ENCODE data around the gene REM2. TPM values are rescaled to one million over a fixed set of nuclear protein-coding genes. Genes with fewer than 3 reads are reported as not detected.
"Not testable (repeated sequence)": the region's sequence is repeated elsewhere in the genome, so short reads cannot be mapped to it uniquely, and the experiment has no call there.

Gene REM2
- total RNA-seq, 1 experiment from 2014 or later, result not detected

DNA sequence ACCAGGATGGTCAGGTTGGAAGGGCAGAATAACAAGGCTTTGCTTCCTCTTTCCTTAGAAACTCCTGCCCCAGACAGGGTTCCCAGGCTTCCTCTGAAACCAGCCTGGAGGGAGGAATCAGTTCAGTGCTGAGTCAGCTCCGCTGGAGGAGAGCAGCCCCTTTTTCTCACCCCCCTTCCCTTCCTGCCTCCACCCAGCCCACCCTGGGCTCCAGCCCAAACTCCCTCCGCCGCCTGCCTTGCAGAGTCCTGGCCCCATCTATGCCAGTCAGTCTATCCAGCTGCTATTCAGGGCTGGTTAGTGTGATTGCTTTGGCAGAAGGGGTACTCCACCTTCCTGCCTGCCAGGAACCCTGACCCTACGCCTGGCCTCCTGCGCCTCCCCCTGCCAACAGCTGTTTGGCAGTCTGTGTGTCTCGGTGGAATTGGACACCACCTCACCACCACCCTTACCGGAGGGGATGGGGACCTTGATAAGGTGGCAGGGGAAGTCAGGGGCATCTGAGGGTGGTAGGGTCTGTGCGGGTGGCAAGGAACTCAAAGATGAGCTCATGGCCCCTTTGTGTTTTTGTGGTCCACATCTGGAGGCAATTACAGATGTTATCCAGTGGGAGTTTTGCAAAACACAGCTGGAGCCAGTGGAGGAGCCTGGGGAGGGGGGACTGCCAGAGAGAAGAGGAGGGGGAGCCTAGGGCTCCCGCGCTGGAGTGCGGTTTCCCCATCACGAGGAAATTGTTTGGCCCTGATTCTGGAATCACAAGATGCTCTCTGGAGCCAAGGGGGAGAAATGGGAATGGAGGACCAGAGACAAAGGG lies 34.5 kb upstream of the REM2 start:
- DNase-seq (ENCODE audit: low spot score), result no peak

DNA sequence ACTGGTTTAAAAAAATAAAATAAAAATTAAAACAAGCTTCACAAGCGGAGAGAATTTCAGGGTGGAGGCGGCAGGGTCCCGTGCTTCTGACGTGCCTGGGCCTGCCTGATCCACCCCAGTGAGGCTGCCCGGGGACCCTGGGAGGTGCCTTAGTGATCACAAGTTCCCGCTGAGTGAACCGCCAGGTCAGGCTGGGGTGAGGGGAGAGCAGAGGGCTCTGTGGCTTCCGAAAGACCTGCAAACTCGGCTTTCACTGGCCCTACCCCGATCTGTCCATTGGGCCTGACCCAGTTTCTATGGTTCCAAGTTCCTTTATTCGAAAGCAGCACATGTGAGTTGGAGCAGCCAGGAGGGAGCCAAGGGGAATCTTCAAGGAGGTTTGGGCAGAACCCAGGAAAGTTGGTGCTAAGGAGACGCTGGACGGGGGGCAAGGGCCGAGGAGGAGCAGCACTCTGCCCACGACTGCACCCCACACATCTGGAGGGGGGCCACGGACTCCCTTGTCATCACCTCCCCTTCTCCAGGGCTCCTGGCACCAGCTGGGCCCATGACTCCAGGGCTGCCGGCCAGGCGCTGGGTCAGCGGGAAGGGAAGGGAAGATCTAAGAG lies 33.7 kb upstream of the REM2 start:
- no peak for DNase-seq (ENCODE audit: low spot score)

DNA sequence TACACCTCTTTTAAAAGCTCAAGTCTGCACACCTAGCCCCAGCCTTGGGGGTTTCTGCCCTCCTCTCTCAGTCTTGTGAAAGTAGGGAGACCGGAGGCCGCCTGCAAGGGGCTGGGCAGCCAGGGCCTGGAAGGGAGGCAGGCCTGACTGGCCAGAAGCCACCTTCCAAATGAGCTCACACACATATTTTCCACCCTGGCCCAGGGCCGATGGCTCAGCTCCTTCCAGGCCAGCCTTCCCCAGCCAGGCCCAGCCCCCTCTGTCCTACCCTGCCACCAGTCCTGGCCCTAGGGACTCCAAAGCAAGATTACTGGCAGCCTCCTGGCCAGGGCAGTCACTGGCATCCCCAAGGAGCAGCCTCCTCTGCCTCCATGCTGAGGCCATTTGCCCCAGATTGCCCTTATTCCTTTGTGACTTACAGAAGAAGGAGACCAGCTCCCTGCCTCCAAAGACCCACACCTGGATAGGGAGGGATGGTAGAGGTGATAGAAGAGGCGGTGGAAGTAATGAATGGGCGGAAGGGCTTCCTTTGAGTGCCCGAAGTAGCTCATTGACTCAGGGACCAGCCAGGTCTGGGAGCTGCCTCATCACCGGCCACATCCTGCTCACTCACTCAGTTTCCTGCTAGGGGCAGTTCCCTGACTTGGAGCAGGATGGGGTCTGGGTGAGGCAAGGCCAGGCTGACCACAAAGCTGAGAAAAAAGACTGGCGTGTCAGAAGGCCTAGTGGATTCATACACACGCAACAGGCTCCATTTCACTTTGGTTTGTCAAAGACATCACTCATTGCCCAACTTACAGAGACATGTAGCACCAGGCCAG lies 31.9 kb upstream of the REM2 start:
- DNase-seq (ENCODE audit: low spot score), result peak; percentile 75

DNA sequence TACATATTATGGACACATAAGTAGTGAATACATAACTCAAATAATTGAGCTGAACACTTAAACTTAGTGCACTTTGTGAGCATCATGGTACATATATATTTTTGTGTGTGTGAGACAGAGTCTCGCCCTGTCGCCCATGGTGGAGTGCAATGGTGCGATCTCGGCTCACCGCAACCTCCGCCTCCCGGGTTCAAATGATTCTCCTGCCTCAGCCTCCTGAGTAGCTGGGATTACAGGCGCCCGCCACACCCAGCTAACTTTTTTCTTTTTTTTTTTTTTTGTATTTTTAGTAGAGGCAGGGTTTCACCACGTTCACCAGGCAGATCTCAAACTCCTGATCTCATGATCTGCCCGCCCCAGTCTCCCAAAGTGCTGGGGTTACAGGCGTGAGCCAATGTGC lies 30.8 kb upstream of the REM2 start:
- not testable (repeated sequence) for DNase-seq (ENCODE audit: low spot score)

DNA sequence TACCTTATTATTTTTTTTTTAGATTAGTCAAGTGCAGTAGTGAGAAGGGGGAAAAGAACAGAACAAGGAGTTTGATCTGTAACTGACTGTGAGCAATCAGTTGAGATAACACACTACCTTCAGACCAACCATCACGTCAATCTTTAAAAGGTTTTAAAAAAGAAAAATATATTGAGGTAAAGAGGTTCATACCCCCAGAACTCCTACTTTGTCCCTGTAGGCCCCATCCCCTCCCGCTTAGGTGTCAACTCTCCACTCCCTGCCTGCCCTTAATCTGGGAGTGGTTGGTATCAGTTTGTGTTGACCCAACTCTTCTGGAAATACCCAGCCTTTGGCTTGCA lies 30.5 kb upstream of the REM2 start:
- no peak for DNase-seq (ENCODE audit: low spot score)

DNA sequence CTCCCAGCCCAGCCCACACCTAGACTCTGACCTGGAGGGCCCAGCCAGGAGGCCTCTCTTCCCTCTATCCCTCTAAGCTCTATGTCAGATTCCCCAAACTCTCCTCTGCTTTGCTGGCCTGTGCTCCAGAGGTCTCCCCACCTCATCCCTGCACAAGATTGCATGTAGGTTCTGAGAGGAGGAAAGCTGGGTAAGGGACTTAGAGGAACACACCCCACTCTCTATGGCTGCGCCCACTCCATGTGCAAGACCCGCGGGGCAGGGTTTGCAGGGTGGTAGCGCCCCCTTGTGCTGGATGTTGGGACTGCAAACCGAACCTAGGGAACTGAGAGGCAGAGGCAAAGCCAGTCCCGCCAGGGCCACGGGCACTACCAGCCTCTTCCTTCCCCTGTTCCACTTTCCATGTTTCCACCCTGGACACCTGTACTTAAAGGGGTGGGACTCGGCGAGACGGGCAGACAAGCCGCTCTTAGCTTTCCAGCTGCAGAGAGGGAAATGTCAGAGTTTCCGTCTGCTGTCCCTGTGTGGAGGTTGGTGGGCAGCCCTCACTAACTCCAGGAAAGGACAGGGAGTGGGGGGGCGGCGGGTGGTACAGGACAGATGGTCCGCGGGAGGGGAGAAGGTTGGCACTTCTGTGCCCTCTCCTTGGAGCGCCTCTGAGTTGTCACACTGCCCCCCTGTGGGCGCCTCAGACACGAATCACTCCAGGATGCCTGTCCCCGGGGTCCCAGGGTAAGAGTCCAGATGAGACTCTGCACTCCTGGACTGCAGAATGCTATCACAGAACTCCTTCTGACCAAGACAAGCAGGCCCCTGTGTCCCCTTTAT lies 29.9 kb upstream of the REM2 start:
- peak; percentile 55 for DNase-seq (ENCODE audit: low spot score)

DNA sequence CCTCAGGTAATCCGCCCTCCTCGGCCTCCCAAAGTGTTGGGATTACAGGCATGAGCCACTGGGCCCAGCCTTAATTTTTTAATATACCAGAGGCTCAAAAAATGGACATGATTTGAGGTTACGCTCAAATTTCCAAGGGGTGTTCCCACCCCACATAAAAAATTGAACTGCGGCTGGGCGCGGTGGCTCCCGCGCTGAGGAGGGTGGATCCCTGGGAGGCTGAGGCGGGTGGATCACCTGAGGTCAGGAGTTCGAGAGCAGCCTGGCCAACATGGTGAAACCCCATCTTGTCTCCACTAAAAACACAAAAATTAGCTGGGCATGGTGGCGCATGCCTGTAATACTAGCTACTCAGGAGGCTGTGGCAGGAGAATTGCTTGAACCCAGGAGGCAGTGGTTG lies 28.7 kb upstream of the REM2 start:
- not testable (repeated sequence) for DNase-seq (ENCODE audit: low spot score)

DNA sequence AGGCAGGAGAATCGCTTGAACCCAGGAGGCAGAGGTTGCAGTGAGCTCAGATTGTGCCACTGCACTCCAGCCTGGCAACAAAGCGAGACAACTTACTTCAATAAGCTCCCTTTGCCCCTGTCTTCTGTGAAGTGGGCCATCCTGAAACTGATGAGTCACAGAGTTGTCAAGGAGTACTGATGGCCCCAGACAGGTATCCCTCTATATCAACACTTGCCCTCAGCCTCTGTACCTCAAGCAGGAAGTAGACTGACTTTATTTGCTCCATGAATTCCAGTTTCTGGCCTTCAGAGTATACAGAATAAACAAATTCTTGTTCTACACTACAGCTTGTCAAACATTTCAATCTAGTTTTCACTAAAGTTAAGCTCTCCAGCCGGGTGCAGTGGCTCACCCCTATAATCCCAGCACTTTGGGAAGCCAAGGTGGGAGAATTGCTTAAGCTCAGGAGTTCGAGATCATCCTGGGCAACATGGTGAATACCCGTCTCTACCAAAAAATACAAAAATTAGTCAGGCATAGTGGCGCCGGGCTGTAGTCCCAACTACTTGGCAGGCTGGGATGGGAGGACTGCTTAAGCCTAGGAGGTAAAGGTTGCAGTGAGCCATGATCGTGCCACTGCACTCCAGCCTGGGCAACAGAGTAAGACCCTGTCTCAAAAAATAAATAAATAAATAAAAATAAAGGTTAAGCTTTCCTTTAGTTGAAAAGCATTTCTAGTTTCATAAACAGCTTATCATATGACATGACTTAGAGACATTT lies 27.9 kb upstream of the REM2 start:
- DNase-seq (ENCODE audit: low spot score), result no peak

DNA sequence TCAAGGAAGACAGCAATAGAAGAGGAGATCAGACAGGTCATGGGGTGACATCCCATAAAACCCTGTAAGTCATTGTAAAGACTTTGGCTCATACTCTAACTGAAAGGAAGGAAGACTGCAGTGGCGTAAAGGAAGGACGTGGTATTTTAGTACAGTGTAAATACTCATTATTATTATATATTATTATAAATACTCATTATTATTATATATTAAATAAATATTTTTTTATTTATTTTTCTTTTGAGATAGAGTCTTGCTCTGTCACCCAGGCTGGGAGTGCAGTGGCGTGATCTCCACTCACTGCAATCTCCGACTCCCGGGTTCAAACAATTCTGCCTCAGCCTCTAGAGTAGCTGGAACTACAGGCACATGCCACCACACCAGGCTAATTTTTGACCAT lies 26.6 kb upstream of the REM2 start:
- no peak for DNase-seq (ENCODE audit: low spot score)

DNA sequence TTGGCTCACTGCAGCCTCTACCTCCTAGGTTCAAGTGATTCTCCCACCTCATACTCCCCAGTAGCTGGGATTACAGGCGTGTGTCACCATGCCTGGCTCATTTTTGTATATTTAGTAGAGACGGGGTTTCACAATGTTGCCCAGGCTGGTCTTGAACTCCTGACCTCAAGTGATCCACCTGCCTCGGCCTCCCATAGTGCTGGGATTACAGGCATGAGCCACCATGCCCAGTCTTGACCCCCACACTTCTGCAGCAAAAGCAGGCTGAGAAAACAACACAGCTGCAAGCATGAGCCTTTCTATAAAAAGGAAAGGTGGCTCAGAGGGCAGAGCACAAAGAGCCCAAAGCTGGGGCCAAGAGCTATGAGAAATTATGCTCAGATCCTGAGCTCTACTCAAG lies 22.6 kb upstream of the REM2 start:
- not testable (repeated sequence) for DNase-seq (ENCODE audit: low spot score)

DNA sequence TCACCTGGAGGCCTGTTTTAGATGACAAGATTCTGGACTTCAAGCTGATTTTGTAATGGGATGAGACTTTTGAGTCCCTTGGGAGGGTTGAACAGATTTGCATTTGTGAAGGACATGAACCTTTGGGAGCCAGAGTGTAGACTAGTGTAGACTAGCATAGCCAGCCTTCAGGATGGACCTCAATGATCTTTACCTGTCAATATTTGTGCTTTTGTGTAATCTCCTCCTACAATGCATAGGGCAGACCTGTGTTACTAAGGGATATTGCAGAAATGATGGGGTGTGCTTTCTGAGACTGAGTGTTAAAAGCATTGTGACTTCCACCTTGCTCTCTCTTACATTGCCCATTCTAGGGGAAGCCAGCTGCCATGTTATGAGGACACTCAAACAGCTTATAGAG lies 21.4 kb upstream of the REM2 start:
- DNase-seq (ENCODE audit: low spot score), result no peak

DNA sequence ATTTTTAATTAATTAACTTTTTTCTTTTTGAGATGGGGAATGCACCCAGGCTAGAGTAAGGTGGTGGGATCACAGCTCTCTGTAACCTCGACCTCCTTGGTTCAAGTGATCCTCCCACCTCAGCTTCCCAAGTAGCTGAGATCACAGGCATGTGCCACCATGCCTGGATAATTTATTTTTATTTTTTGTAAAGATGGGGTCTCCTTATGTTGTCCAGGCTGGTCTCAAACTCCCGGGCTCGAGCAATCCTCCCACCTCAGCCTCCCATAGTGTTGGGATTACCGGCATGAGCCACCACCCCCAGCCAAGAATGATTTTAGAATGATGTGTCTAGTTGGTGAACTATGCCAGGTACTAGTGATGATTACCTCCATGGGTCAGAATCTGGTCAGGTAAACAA lies 18.0 kb upstream of the REM2 start:
- no peak for DNase-seq (ENCODE audit: low spot score)

DNA sequence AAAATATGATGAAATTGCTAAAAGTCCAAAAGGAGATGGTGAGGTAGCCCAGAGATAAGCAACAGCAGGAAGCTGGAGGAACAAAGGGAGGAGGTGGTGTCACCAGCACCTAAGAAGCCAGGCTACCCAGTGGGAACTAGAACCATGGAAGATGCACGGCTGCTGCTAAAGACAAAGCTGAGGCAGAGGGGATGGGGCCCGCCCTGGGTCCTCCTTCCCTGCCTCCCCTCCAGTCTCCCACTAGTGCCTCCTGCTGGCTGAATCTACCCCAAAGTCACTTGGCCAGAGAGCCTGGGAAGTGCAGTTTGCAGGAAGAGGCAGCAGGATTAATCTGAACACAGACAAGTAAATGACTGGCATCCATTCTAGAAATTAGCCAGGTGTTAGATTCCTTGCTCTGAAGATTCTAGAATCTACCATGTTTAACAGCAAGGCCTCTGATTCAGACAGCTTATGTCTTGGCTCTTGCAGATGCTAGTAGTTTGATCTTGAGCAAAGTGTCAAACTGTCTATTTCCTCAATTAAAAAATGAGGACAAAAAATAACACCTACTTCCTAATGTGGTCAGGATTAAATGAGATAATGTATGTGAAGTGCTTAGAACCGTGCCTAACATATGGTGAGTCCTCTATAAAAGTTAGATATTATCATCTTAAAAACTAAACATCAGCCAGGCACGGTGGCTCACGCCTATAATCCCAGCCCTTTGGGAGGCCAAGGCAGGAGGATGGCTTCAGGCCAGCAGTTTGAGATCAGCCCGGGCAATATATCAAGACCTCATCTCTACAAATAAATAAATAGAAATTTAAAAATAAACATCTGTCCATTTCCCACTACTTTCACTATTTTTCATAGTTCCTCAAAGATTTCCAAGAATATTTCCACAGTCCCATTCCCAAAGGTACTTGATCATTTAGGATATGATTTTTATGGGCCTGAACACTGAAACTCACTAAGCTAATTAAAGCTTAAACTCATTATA lies 17.3 kb upstream of the REM2 start:
- no peak for DNase-seq (ENCODE audit: low spot score)

DNA sequence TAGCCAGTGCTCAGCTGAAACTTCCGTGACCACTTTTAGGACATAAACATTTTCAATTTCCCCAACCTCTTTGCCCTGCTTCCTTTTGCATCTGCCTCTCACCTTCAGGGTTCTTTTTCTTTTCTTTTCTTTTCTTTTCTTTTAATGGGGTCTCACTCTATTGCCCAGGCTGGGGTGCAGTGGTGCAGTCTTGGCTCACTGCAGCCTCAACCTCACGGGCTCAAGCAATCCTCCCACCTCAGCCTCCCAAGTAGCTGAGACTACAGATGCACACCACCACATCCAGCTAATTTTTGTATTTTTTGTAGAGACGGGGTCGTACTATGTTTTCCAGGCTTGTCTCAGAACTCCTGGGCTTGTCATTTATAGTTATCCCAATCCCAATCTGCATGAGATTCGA lies 16.1 kb upstream of the REM2 start:
- no peak for DNase-seq (ENCODE audit: low spot score)

DNA sequence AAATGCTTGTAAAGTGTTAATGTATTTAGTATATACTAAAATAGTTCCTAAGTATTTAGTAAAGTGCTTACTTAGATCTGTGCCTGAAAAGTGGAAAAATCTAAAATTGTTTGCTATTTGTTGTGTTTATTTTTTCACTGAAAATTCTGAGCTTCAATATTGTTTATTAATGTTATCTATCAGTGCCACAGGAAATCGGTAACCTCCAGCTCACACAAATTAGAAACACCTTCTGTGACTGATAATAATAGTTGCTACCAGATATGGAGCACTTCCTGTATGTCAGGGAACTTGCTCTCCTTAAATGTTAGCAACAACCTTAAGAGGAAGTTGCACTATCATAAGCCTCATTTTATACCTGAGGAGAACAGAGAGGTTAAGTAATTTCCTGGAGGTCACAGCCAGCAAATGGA lies 12.2 kb upstream of the REM2 start:
- DNase-seq (ENCODE audit: low spot score), result no peak

DNA sequence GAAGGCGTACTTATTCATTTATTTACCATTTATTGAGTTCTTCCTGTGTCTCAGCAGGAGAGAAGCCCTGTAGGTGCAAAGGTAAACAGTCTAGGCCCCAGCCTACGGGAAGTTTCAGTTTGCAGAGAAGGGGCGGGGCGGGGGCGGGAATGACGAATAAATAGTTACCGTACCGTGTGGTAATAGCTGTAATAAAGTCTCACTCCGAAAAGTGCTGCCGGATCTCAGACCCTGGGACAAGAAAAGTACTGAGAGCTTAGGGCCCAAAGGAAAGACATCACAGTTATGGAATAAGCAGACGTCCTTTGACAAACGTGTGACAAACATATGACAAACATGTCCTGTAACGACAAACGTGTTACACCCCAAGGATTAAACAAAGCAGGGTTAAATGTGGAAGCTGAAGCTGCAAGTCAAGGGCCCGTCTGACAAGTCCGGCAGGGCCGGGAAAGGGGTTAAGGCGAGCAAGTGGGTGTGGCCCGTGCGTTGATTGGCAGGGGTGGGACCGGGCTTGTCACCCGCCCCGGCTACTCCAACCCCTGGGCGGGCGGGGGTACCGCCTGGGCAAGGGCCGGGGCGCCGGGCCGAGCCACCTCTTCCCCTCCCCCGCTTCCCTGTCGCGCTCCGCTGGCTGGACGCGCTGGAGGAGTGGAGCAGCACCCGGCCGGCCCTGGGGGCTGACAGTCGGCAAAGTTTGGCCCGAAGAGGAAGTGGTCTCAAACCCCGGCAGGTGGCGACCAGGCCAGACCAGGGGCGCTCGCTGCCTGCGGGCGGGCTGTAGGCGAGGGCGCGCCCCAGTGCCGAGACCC lies 11.6 kb upstream of the REM2 start, which contains the start of gene LRP10:
TSS of gene LRP10 (plus strand) at position 517 of the 809 bp plus-strand sequence. CDS start 564 bp downstream, outside the sequence.
- peak; percentile 70 for DNase-seq (ENCODE audit: low spot score)

DNA sequence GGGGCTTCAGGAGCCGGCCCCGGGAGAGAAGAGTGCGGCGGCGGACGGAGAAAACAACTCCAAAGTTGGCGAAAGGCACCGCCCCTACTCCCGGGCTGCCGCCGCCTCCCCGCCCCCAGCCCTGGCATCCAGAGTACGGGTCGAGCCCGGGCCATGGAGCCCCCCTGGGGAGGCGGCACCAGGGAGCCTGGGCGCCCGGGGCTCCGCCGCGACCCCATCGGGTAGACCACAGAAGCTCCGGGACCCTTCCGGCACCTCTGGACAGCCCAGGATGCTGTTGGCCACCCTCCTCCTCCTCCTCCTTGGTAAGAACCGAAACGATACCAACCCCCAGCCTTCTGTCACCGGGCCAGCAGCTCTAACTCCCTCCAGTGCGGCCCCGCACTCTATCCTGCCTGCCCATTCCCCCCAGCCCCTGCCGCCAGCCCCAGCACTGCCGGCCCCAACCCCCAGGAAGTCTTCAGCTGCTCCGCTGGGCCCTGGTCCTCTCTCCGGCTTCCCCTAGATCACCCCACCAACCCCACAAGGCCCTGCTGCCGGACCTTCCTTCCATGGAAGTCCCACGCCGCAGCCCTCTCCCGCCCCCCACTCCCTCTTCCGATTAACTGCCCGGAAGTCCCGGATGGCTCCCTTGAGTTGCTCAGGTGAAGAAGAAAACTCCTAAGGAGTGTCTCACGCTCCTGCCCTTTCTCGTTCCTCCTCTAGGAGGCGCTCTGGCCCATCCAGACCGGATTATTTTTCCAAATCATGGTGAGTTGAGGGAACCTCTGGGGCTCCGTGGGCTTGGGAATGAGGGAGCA lies 10.8 kb upstream of the REM2 start:
- peak; percentile 77 for DNase-seq (ENCODE audit: low spot score)
